Fibroblast of skin of back (primary cell): Measurements from ENCODE around the gene CDCP1. TPM values are rescaled to one million over a fixed set of nuclear protein-coding genes. Genes with fewer than 3 reads are reported as not detected.

Experiments
- DNase-seq: peaks from one replicate; pipeline ENCODE4 v3.0.0-alpha.2; 2013
- polyA plus RNA-seq, 2 experiments: library from polyadenylated mRNA; unstranded; fragments of 120-200 nt; gene quantifications; one replicate each; pipeline ENCODE4 v1.2.1, GENCODE V29; 2013; ENCODE audit not compliant: insufficient read length in 2 of 2

CDCP1 gene
- polyA plus RNA-seq (2013, experiment 1 of 2; ENCODE audit: insufficient read length): 1.8 TPM
- polyA plus RNA-seq (2013, experiment 2 of 2; ENCODE audit: insufficient read length): 1.0 TPM

- no peak for DNase-seq
Measured at GRCh38 chr3:45145681-45146614, at the start of gene CDCP1. CDCP1 (minus strand) TSS chr3:45146378; CDS start chr3:45146287, 91 bp downstream.

- no peak for DNase-seq
Measured at GRCh38 chr3:45194791-45195190, 48.6 kb upstream of the CDCP1 start.

GRCh38 chr3:45191924-45192417 lies 45.8 kb upstream of the CDCP1 start:
- DNase-seq: no peak

GRCh38 chr3:45191424-45191823 lies 45.2 kb upstream of the CDCP1 start:
- DNase-seq: no peak

GRCh38 chr3:45188719-45189659 lies 42.8 kb upstream of the CDCP1 start:
- DNase-seq: no peak

GRCh38 chr3:45187694-45188141 lies 41.5 kb upstream of the CDCP1 start:
- no peak for DNase-seq

- DNase-seq: no peak
Measured at GRCh38 chr3:45186871-45187270, 40.7 kb upstream of the CDCP1 start.

- DNase-seq: no peak
Measured at GRCh38 chr3:45185461-45185860, 39.3 kb upstream of the CDCP1 start.

GRCh38 chr3:45185052-45185451 lies 38.9 kb upstream of the CDCP1 start:
- no peak for DNase-seq

- no peak for DNase-seq
Measured at GRCh38 chr3:45183872-45184262, 37.7 kb upstream of the CDCP1 start.

- DNase-seq: peak; percentile 82
Measured at GRCh38 chr3:45182915-45183871, 37.0 kb upstream of the CDCP1 start.

GRCh38 chr3:45181496-45181895 lies 35.3 kb upstream of the CDCP1 start:
- DNase-seq: no peak

GRCh38 chr3:45180899-45181298 lies 34.7 kb upstream of the CDCP1 start:
- no peak for DNase-seq

- peak; percentile 85 for DNase-seq
Measured at GRCh38 chr3:45180051-45180450, 33.9 kb upstream of the CDCP1 start.

- no peak for DNase-seq
Measured at GRCh38 chr3:45179163-45179562, 33.0 kb upstream of the CDCP1 start.

- DNase-seq: peak; percentile 78
Measured at GRCh38 chr3:45178183-45179023, 32.2 kb upstream of the CDCP1 start.

- DNase-seq: no peak
Measured at GRCh38 chr3:45176912-45177311, 30.7 kb upstream of the CDCP1 start.

- no peak for DNase-seq
Measured at GRCh38 chr3:45174234-45174633, 28.1 kb upstream of the CDCP1 start.

- DNase-seq: no peak
Measured at GRCh38 chr3:45173776-45174175, 27.6 kb upstream of the CDCP1 start.

GRCh38 chr3:45171283-45171682 lies 25.1 kb upstream of the CDCP1 start:
- DNase-seq: no peak

GRCh38 chr3:45170096-45170495 lies 23.9 kb upstream of the CDCP1 start:
- no peak for DNase-seq
